Stimulated activated memory B cell treated with anti-CD40 and anti-IgM and Interleukin-4, amounts not matched to agents 10 μg/mL and 1 μg/mL and 100 μg/mL, for 72 hours (primary cell): ENCODE measurements around the gene DOLPP1.

ENCODE experiments used
- ATAC-seq: fragments of 150-1000 bp; cut with Tn5 transposase; 2 replicates; pipeline ENCODE4 v1.10.0; 2021
- H3K27ac Mint-ChIP-seq: one replicate; pipeline ENCODE4 v1.8.0; 2022; ENCODE audit warnings: mild to moderate bottlenecking, mixed read lengths
- H3K27me3 Mint-ChIP-seq: one replicate; pipeline ENCODE4 v1.8.0; 2022; ENCODE audit warnings: mixed read lengths
- H3K36me3 Mint-ChIP-seq: one replicate; pipeline ENCODE4 v1.8.0; 2022; ENCODE audit warnings: mixed read lengths
- H3K4me1 Mint-ChIP-seq: one replicate; pipeline ENCODE4 v1.8.0; 2022; ENCODE audit warnings: mixed read lengths
- H3K4me3 Mint-ChIP-seq: one replicate; pipeline ENCODE4 v1.8.0; 2022; ENCODE audit warnings: mild to moderate bottlenecking, moderate library complexity, mixed read lengths
- H3K9me3 Mint-ChIP-seq: one replicate; pipeline ENCODE4 v1.8.0; 2022; ENCODE audit warnings: mixed read lengths

Gene DOLPP1

DNA sequence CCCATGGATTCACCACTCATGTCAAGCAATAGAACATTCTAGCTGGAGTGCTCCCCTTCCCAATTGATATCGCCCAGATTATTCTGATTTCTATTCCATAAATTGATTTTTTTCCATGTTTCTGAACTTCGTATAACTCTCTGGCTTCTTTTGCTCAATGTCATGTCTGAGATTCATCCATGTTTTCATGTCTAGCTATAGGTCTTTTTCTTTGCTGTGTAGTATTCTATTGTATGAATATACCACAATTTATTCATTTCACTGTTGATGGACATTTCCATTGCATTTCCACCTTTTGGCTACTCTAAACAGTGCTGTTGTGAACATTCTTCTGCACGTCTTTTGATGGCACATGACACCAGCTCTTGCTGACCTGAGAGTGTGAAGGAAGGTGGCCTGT lies 49.9 kb downstream of the DOLPP1 start:
- no peak overlapping the region for H3K27ac Mint-ChIP-seq
- ATAC-seq = no peak
- no peaks in the 10 kb centered on the region for H3K9me3 Mint-ChIP-seq
- H3K4me3 Mint-ChIP-seq = no peak overlapping the region
- H3K36me3 Mint-ChIP-seq = peaks cover 26% of the 10 kb centered on the region
- H3K4me1 Mint-ChIP-seq = peaks cover 21% of the 10 kb centered on the region
- no peaks in the 10 kb centered on the region for H3K27me3 Mint-ChIP-seq

GRCh38 chr9:129131300-129132145 lies 50.6 kb downstream of the DOLPP1 start:
- H3K27me3 Mint-ChIP-seq = no peaks in the 10 kb centered on the region
- peaks cover 30% of the 10 kb centered on the region for H3K36me3 Mint-ChIP-seq
- H3K9me3 Mint-ChIP-seq = no peaks in the 10 kb centered on the region

DNA sequence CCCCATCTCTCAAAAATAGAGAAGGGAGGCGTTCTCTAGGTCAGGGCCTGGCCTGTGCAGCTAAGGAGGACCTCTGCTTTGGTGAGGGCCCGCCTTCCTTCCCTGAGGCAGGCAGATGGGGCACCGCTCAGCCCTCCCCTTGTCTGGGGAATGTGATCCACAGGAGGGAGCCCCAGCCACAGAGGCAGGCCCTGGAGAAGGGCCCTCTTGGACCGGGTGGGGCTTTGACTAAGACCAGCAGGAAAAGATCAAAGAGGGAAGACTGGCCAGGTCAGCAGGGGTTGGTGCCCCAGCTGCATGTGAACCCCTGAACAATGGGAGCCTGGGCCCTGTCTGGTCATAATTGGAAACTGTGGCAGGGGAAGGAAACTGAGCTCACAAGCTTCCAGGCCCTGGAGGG lies 52.2 kb downstream of the DOLPP1 start:
- H3K27ac Mint-ChIP-seq = no peak overlapping the region
- H3K4me1 Mint-ChIP-seq = peaks cover 8% of the 10 kb centered on the region
- peaks cover 38% of the 10 kb centered on the region for H3K36me3 Mint-ChIP-seq
- no peak for ATAC-seq
- H3K27me3 Mint-ChIP-seq = no peaks in the 10 kb centered on the region
- no peak overlapping the region for H3K4me3 Mint-ChIP-seq
- H3K9me3 Mint-ChIP-seq = no peaks in the 10 kb centered on the region

More at GRCh38 chr9:129131300-129132145, 50.6 kb downstream of the DOLPP1 start:
- Mint-ChIP-seq H3K4me3 (no peak overlapping the region), H3K27ac (no peak overlapping the region), H3K4me1 (peaks cover 19% of the 10 kb centered on the region)
- peak; percentile 95 for ATAC-seq

- H3K4me3 Mint-ChIP-seq = no peak overlapping the region
- ATAC-seq = no peak
- H3K9me3 Mint-ChIP-seq = no peaks in the 10 kb centered on the region
- peaks cover 37% of the 10 kb centered on the region for H3K36me3 Mint-ChIP-seq
- peaks cover 26% of the 10 kb centered on the region for H3K4me1 Mint-ChIP-seq
- no peak overlapping the region for H3K27ac Mint-ChIP-seq
- no peaks in the 10 kb centered on the region for H3K27me3 Mint-ChIP-seq
Measured at GRCh38 chr9:129135476-129135875, 54.6 kb downstream of the DOLPP1 start.

DNA sequence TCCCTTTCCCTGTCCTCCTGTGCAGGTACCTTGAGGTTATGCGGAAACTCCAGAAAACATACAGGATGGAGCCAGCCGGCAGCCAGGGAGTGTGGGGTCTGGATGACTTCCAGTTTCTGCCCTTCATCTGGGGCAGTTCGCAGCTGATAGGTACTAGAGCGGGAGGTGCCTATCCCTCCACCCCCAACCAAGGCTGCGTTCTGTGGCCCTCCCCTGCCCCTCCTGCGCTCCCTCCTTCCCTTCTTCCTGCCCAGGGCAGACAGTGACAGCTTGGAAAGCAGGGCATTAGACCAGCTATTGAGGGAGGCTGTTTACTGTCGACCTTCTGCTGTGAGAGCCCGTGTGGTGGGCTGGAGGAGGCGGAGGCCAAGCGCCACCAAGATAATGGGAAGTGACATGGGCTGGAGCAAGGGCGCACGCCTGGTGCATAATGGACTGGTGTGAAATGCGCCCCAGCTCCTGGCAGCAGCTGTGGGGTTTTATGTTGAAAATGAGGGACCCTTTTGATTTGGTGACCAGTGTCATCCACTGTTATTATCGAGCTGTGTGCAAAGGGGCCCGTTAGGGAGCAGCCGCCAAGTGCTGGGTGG lies 55.6 kb downstream of the DOLPP1 start:
- Mint-ChIP-seq H3K4me3 (no peak overlapping the region), H3K9me3 (no peaks in the 10 kb centered on the region), H3K4me1 (peaks cover 34% of the 10 kb centered on the region), H3K36me3 (peaks cover 31% of the 10 kb centered on the region), H3K27ac (no peak overlapping the region), H3K27me3 (no peaks in the 10 kb centered on the region)
- no peak for ATAC-seq

DNA sequence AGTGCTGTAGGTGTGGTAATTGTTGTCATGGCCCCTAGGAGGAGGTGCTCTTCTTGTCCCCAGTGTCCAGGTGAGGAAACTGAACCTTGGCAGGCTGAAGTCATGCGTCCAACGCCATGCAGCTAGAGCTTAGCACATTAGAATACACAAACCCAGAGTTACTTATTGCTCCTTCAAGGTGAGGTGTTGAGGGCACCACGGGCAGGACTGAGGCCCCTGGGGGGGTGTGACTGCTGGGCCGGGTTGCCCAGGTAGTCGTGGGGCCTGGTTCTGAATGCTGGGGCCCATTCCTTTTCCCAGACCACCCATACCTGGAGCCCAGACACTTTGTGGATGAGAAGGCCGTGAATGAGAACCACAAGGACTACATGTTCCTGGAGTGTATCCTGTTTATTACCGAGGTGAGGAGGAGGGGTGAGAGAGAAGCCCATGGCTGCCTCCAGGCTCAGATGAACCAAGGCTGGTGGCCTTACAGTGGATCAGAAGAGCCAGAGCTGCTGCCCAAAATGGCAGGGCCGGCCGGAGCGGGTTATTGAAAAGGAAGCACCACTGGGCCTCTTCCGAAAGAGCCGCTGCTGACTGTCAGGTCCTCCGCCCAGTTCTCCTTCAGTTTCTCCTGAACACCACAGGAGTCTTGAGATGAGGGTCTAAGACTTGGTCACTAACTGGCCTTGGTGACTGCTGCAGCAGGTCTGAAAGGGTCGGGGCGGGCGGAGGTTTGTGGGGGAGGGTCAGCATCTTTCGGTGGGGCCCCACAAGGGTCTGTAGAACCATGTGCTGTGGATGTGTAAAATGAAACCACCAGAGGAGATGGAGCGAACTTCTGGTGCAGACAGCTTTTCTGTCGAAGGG lies 56.6 kb downstream of the DOLPP1 start:
- Mint-ChIP-seq H3K27ac (no peak overlapping the region), H3K9me3 (no peaks in the 10 kb centered on the region), H3K27me3 (no peaks in the 10 kb centered on the region), H3K4me3 (no peak overlapping the region), H3K36me3 (peaks cover 31% of the 10 kb centered on the region), H3K4me1 (peaks cover 38% of the 10 kb centered on the region)
- ATAC-seq = no peak

DNA sequence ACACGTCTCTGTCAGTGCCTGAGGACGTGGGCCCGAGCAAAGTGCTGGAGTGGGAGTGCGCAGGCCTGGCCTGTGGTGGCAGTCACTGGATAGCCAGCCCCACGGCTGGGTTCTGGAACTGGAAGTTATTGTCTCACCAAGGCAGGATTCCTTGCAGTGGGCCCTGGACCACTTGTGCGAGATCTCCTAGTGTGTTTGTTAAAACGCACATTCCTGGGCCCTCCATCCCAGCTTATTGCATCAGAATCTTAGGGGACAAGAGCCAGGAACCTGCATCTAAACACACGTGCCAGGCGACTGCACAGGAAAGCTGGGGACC lies 57.2 kb downstream of the DOLPP1 start:
- H3K4me1 Mint-ChIP-seq = peaks cover 44% of the 10 kb centered on the region
- no peak overlapping the region for H3K4me3 Mint-ChIP-seq
- H3K9me3 Mint-ChIP-seq = no peaks in the 10 kb centered on the region
- H3K27me3 Mint-ChIP-seq = no peaks in the 10 kb centered on the region
- peaks cover 31% of the 10 kb centered on the region for H3K36me3 Mint-ChIP-seq
- H3K27ac Mint-ChIP-seq = no peak overlapping the region
- no peak for ATAC-seq

DNA sequence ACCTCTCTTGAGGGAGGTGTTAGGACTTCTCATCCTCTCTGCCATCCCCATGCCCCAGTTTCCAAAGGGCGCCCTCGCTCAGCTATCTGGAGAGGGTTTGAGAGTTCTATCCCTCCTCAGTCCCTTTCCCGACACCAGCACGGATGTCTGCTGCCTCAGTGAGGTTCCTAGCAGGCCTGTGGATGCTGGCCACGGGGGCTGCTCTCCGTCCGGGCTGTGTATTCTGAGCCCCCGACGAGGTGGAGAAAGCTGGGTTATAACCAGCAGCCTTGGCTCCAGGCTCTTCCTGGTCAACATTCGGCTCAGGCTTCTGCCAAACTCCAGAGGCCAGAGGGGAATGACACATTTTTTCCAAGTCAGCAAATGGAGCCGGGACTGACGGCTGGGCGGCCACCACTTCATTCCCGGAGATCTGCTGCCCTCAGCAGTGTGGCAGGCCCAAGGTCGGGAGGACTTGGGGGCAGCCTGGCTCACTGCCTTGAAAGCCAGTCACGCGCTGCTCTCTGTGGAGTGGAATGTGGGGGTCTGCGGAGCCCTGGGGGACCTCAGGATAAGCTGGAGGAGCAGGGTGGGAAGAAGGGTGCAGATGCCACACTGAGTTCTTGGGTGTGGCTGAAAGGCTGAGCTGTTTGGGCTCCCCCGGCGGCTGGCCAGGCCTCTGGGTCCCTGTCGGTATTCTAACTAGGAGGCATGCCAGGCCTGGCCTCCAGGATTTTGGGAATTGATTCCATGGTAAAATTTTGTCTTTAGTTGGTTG lies 57.7 kb downstream of the DOLPP1 start:
- Mint-ChIP-seq H3K9me3 (no peaks in the 10 kb centered on the region), H3K4me3 (no peak overlapping the region), H3K36me3 (peaks cover 28% of the 10 kb centered on the region), H3K27ac (peak overlapping the region; percentile 99), H3K4me1 (peaks cover 50% of the 10 kb centered on the region), H3K27me3 (no peaks in the 10 kb centered on the region)
- no peak for ATAC-seq

GRCh38 chr9:129139233-129139992 lies 58.5 kb downstream of the DOLPP1 start:
- Mint-ChIP-seq H3K4me3 (peak overlapping the region; percentile 89), H3K36me3 (peaks cover 31% of the 10 kb centered on the region), H3K27me3 (no peaks in the 10 kb centered on the region), H3K9me3 (no peaks in the 10 kb centered on the region), H3K27ac (peak overlapping the region; percentile 99), H3K4me1 (peaks cover 56% of the 10 kb centered on the region)
- peak; percentile 75 for ATAC-seq

- peak; percentile 95 for ATAC-seq
- H3K36me3 Mint-ChIP-seq = peaks cover 31% of the 10 kb centered on the region
- no peaks in the 10 kb centered on the region for H3K27me3 Mint-ChIP-seq
- H3K4me1 Mint-ChIP-seq = peaks cover 56% of the 10 kb centered on the region
- H3K9me3 Mint-ChIP-seq = no peaks in the 10 kb centered on the region
- peak overlapping the region; percentile 99 for H3K27ac Mint-ChIP-seq
- peak overlapping the region; percentile 89 for H3K4me3 Mint-ChIP-seq
Measured at GRCh38 chr9:129139993-129140396, 59.1 kb downstream of the DOLPP1 start.
